ENCODE data around the gene CLEC5A.

CLEC5A gene

GRCh38 chr7:141891336-141891735, 55.4 kb downstream of the CLEC5A start:
- H2BK12ac ChIP-seq (ENCODE audit: low read length): no peak overlapping the region
- peaks cover 0 to 3% of the 10 kb centered on the region in 2 donors for H3K4me1 ChIP-seq (ENCODE audit: control insufficient read depth in 2 of 2, insufficient read depth in 1 of 2, low read depth in 1 of 2, low read length in 2 of 2)
- no peak overlapping the region for H2BK15ac ChIP-seq (ENCODE audit: low read length)
- H2BK120ac ChIP-seq (ENCODE audit: low read depth, low read length): no peak overlapping the region
- no peak overlapping the region for H3K27ac ChIP-seq (replicated peaks; ENCODE audit: low read length)
- no peaks in the 10 kb centered on the region for H3K79me1 ChIP-seq (ENCODE audit: low read depth, low read length)
- no peak overlapping the region for H2AK5ac ChIP-seq (ENCODE audit: low read depth, low read length)
- no CpG with 5 or more reads among the region's 3 CpGs for WGBS, 2 donors (ENCODE audit: extremely low coverage in 2 of 2, insufficient read length in 2 of 2, insufficient replicate concordance in 1 of 2)
- no peak overlapping the region for H2BK5ac ChIP-seq (ENCODE audit: low read length)
- no peak overlapping the region for H4K8ac ChIP-seq (ENCODE audit: low read depth, low read length)
- no peak for DNase-seq (ENCODE audit: low spot score)
- H3K4me2 ChIP-seq (ENCODE audit: insufficient read depth, low read length, poor library complexity, severe bottlenecking): no peak overlapping the region
- no peak overlapping the region for H3K4me3 ChIP-seq (ENCODE audit: low read length in 2 of 2)
- H3K4ac ChIP-seq (ENCODE audit: low read length): no peak overlapping the region
- no peaks in the 10 kb centered on the region for H3K9me3 ChIP-seq (replicated peaks in 1 of 2; ENCODE audit: control insufficient read depth in 2 of 2, insufficient read depth in 1 of 2, low read depth in 1 of 2, low read length in 2 of 2)
- H4K91ac ChIP-seq (ENCODE audit: low read depth, low read length, poor library complexity): no peak overlapping the region
- no peaks in the 10 kb centered on the region for H3K36me3 ChIP-seq (replicated peaks in 1 of 2; ENCODE audit: control insufficient read depth in 2 of 2, insufficient read depth in 2 of 2, low read length in 2 of 2)
- H3K9ac ChIP-seq (ENCODE audit: low read depth, low read length, poor library complexity): no peak overlapping the region
- H3K27me3 ChIP-seq (ENCODE audit: control insufficient read depth in 3 of 3, insufficient read depth in 3 of 3, low read depth in 1 of 3, low read length in 3 of 3): no peaks in the 10 kb centered on the region
- no peak overlapping the region for H3K23ac ChIP-seq (ENCODE audit: low read depth, low read length, poor library complexity)
- H3K14ac ChIP-seq (ENCODE audit: low read length): no peak overlapping the region
- no peak overlapping the region for H3K18ac ChIP-seq (ENCODE audit: low read length)
- no peak overlapping the region for H2AFZ ChIP-seq (ENCODE audit: low read length)

- Histone ChIP-seq H3K36me3 (replicated peaks in 1 of 2; ENCODE audit: control insufficient read depth in 2 of 2, insufficient read depth in 2 of 2, low read length in 2 of 2) (no peaks in the 10 kb centered on the region), H4K8ac (ENCODE audit: low read depth, low read length) (no peak overlapping the region), H3K4ac (ENCODE audit: low read length) (no peak overlapping the region), H3K9me3 (replicated peaks in 1 of 2; ENCODE audit: control insufficient read depth in 2 of 2, insufficient read depth in 1 of 2, low read depth in 1 of 2, low read length in 2 of 2) (no peaks in the 10 kb centered on the region), H2AK5ac (ENCODE audit: low read depth, low read length) (no peak overlapping the region), H3K4me3 (ENCODE audit: low read length in 2 of 2) (no peak overlapping the region), H3K14ac (ENCODE audit: low read length) (no peak overlapping the region), H3K27ac (replicated peaks; ENCODE audit: low read length) (no peak overlapping the region), H3K27me3 (ENCODE audit: control insufficient read depth in 3 of 3, insufficient read depth in 3 of 3, low read depth in 1 of 3, low read length in 3 of 3) (no peaks in the 10 kb centered on the region), H2BK5ac (ENCODE audit: low read length) (no peak overlapping the region), H3K79me1 (ENCODE audit: low read depth, low read length) (no peaks in the 10 kb centered on the region), H3K4me1 (ENCODE audit: control insufficient read depth in 2 of 2, insufficient read depth in 1 of 2, low read depth in 1 of 2, low read length in 2 of 2) (peaks cover 0 to 3% of the 10 kb centered on the region in 2 donors), H2AFZ (ENCODE audit: low read length) (no peak overlapping the region), H3K9ac (ENCODE audit: low read depth, low read length, poor library complexity) (no peak overlapping the region), H2BK120ac (ENCODE audit: low read depth, low read length) (no peak overlapping the region), H2BK12ac (ENCODE audit: low read length) (no peak overlapping the region), H4K91ac (ENCODE audit: low read depth, low read length, poor library complexity) (no peak overlapping the region), H2BK15ac (ENCODE audit: low read length) (no peak overlapping the region), H3K23ac (ENCODE audit: low read depth, low read length, poor library complexity) (no peak overlapping the region), H3K18ac (ENCODE audit: low read length) (no peak overlapping the region), H3K4me2 (ENCODE audit: insufficient read depth, low read length, poor library complexity, severe bottlenecking) (no peak overlapping the region)
- no peak for DNase-seq (ENCODE audit: low spot score)
- WGBS, 2 donors (ENCODE audit: extremely low coverage in 2 of 2, insufficient read length in 2 of 2, insufficient replicate concordance in 1 of 2): no CpG with 5 or more reads among the region's 1 CpG
Observed at GRCh38 chr7:141889321-141889720, 57.5 kb downstream of the CLEC5A start.

- no peak overlapping the region for H2AK5ac ChIP-seq (ENCODE audit: low read depth, low read length)
- H4K8ac ChIP-seq (ENCODE audit: low read depth, low read length): no peak overlapping the region
- no peak overlapping the region for H2AFZ ChIP-seq (ENCODE audit: low read length)
- no peaks in the 10 kb centered on the region for H3K36me3 ChIP-seq (replicated peaks in 1 of 2; ENCODE audit: control insufficient read depth in 2 of 2, insufficient read depth in 2 of 2, low read length in 2 of 2)
- H3K27me3 ChIP-seq (ENCODE audit: control insufficient read depth in 3 of 3, insufficient read depth in 3 of 3, low read depth in 1 of 3, low read length in 3 of 3): no peaks in the 10 kb centered on the region
- no peak overlapping the region for H3K18ac ChIP-seq (ENCODE audit: low read length)
- H3K4ac ChIP-seq (ENCODE audit: low read length): no peak overlapping the region
- no peak overlapping the region for H3K14ac ChIP-seq (ENCODE audit: low read length)
- no peak overlapping the region for H3K4me3 ChIP-seq (ENCODE audit: low read length in 2 of 2)
- no peak overlapping the region for H2BK12ac ChIP-seq (ENCODE audit: low read length)
- no peak overlapping the region for H3K4me2 ChIP-seq (ENCODE audit: insufficient read depth, low read length, poor library complexity, severe bottlenecking)
- H3K9ac ChIP-seq (ENCODE audit: low read depth, low read length, poor library complexity): no peak overlapping the region
- no peak overlapping the region for H4K91ac ChIP-seq (ENCODE audit: low read depth, low read length, poor library complexity)
- no CpG with 5 or more reads among the region's 5 CpGs for WGBS, 2 donors (ENCODE audit: extremely low coverage in 2 of 2, insufficient read length in 2 of 2, insufficient replicate concordance in 1 of 2)
- DNase-seq (ENCODE audit: low spot score): no peak
- peaks cover 0 to 3% of the 10 kb centered on the region in 2 donors for H3K4me1 ChIP-seq (ENCODE audit: control insufficient read depth in 2 of 2, insufficient read depth in 1 of 2, low read depth in 1 of 2, low read length in 2 of 2)
- no peak overlapping the region for H2BK120ac ChIP-seq (ENCODE audit: low read depth, low read length)
- no peak overlapping the region for H3K27ac ChIP-seq (replicated peaks; ENCODE audit: low read length)
- H3K79me1 ChIP-seq (ENCODE audit: low read depth, low read length): no peaks in the 10 kb centered on the region
- no peaks in the 10 kb centered on the region for H3K9me3 ChIP-seq (replicated peaks in 1 of 2; ENCODE audit: control insufficient read depth in 2 of 2, insufficient read depth in 1 of 2, low read depth in 1 of 2, low read length in 2 of 2)
- H2BK15ac ChIP-seq (ENCODE audit: low read length): no peak overlapping the region
- no peak overlapping the region for H3K23ac ChIP-seq (ENCODE audit: low read depth, low read length, poor library complexity)
- H2BK5ac ChIP-seq (ENCODE audit: low read length): no peak overlapping the region
Observed at GRCh38 chr7:141884539-141885225, 62.1 kb downstream of the CLEC5A start.

GRCh38 chr7:141880960-141881359, 65.8 kb downstream of the CLEC5A start:
- no peak overlapping the region for H3K4me3 ChIP-seq (ENCODE audit: low read length in 2 of 2)
- H3K18ac ChIP-seq (ENCODE audit: low read length): no peak overlapping the region
- no peak for DNase-seq (ENCODE audit: low spot score)
- no peaks in the 10 kb centered on the region for H3K27me3 ChIP-seq (ENCODE audit: control insufficient read depth in 3 of 3, insufficient read depth in 3 of 3, low read depth in 1 of 3, low read length in 3 of 3)
- no peak overlapping the region for H3K9ac ChIP-seq (ENCODE audit: low read depth, low read length, poor library complexity)
- no peak overlapping the region for H4K8ac ChIP-seq (ENCODE audit: low read depth, low read length)
- H4K91ac ChIP-seq (ENCODE audit: low read depth, low read length, poor library complexity): no peak overlapping the region
- H2BK15ac ChIP-seq (ENCODE audit: low read length): no peak overlapping the region
- H3K9me3 ChIP-seq (replicated peaks in 1 of 2; ENCODE audit: control insufficient read depth in 2 of 2, insufficient read depth in 1 of 2, low read depth in 1 of 2, low read length in 2 of 2): peaks cover 0 to 3% of the 10 kb centered on the region in 2 donors
- no peaks in the 10 kb centered on the region for H3K4me1 ChIP-seq (ENCODE audit: control insufficient read depth in 2 of 2, insufficient read depth in 1 of 2, low read depth in 1 of 2, low read length in 2 of 2)
- H3K4me2 ChIP-seq (ENCODE audit: insufficient read depth, low read length, poor library complexity, severe bottlenecking): no peak overlapping the region
- H2BK12ac ChIP-seq (ENCODE audit: low read length): no peak overlapping the region
- H2AK5ac ChIP-seq (ENCODE audit: low read depth, low read length): no peak overlapping the region
- H3K79me1 ChIP-seq (ENCODE audit: low read depth, low read length): no peaks in the 10 kb centered on the region
- no peak overlapping the region for H3K23ac ChIP-seq (ENCODE audit: low read depth, low read length, poor library complexity)
- no peak overlapping the region for H3K14ac ChIP-seq (ENCODE audit: low read length)
- H2BK120ac ChIP-seq (ENCODE audit: low read depth, low read length): no peak overlapping the region
- no peak overlapping the region for H3K27ac ChIP-seq (replicated peaks; ENCODE audit: low read length)
- WGBS, 2 donors (ENCODE audit: extremely low coverage in 2 of 2, insufficient read length in 2 of 2, insufficient replicate concordance in 1 of 2): no CpG with 5 or more reads among the region's 5 CpGs
- H3K36me3 ChIP-seq (replicated peaks in 1 of 2; ENCODE audit: control insufficient read depth in 2 of 2, insufficient read depth in 2 of 2, low read length in 2 of 2): no peaks in the 10 kb centered on the region
- H3K4ac ChIP-seq (ENCODE audit: low read length): no peak overlapping the region
- H2AFZ ChIP-seq (ENCODE audit: low read length): no peak overlapping the region
- H2BK5ac ChIP-seq (ENCODE audit: low read length): no peak overlapping the region

Measured in neuronal stem cell (in vitro differentiated cells).